CD4-positive, alpha-beta T cell treated with Interleukin-21 for 1 hour (primary cell): ENCODE results near the gene ADCY7.
"Not testable (repeated sequence)": the region's sequence is repeated elsewhere in the genome, so short reads cannot be mapped to it uniquely, and the experiment has no call there.

Experiments
- DNase-seq: peaks from one replicate; pipeline ENCODE4 v3.0.0-alpha.2; 2020

Gene ADCY7

DNA sequence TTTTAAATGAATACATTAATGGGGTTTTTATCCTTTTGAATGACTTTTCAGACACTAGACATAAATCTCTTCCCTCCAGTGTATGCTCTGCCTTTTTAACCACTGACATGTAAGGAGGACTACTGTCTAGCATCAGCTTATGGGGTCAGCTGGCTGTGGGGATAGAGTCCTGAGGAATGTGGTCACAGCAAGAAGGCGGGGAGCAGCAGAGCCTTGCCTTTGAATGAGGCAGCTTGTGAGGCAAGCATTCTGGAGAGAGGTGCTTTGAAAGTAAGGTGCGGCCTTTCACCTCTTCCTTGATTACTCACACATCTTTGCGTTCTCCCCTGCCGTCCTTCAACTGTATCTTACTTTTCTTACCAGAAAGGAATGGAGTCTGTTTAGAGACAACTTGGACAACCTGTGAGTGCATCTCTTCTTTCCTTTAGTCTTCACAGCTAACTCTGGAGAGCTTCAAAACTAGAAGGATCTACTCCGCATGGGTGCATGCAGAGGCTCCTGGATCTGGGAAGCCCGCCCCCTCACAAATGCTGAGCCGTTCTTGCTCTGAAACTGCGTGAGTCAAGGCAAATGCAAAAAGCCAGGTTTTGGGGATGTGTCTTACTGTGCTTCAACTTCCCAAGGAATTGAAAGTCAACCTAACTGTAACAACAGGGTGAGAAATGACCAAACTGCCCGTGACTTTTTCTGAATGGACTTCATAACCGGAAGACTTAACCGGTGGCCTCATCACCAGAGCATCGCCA, 49.9 kb downstream of the ADCY7 start:
- no peak for DNase-seq

DNA sequence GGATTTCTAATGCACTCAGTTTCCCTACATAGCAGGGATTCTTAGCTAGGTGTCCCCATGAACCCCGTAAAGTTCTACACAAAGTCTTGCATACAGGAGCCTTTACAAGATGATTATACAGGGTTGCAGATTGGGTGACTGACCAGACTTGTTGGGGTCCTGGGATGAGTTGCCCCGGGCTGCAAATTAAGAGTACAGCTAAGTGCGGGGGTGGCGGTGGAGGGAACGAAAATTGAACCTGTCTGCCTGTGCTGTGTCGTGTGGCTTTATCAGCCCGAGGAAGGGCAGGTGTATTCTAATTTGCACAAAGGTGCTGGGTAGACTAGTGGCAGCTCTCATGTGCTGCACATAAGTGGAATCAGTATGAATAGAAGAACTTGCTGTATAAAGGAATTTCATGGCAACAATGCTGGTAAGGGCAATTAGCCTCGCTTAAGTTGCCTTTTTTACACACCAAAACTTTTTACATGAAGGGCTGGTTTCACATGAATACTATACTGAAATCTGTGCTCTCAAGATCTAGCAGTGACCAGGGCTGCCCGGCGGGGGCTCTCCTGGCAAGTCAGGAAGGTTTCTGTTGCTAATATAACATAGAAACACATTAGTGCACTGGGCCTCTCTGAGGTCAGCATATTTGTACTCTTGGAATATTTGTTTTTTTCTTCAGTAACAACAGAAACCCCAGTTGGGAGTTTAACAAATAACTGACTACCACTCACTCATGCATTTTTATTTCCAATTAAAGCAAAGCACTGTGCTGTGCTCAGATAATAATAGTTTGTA, 50.7 kb downstream of the ADCY7 start:
- no peak for DNase-seq

GRCh38 chr16:50318796-50319578, 52.6 kb downstream of the ADCY7 start:
- DNase-seq, result peak; percentile 17

DNA sequence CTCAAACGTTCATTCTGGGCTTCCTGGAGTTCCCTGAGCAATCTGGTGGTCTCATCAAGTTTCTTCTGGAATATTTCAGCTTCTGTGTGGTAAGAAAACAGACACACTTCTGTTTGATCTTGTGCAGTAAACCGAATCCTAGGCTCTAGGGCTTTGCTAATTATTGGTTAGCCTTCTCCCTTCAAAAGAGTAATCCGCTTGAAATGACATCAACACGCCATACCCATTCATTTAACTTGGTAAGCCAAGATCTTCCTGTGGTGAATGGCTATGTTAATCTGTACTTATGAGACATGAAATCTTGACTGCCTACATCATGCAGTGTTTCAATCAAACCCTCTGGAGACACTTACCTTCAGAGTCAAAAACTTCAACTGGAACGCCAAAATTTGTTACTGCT, 54.0 kb downstream of the ADCY7 start:
- DNase-seq, result no peak

DNA sequence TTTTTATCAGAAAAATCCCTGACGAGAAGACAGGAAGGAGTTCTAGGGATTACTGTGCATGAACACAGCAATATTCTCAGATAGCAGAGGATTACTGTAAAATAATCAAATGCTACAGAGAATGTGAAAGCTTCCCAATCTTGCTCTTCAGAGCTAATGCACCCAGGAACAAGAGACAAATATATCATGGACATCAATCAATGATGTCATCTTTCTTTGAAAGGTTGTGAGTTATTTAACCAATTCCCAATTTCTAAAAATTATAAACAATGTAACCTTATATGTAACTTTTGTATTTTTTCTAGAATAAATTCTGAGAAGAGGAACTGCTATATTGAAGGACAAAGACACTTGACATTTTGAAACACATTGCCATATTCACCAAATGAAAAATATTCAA, 56.0 kb downstream of the ADCY7 start:
- no peak for DNase-seq

GRCh38 chr16:50323335-50324011, 57.1 kb downstream of the ADCY7 start:
- peak; percentile 27 for DNase-seq

- no peak for DNase-seq
Observed at GRCh38 chr16:50324345-50324744, 58.0 kb downstream of the ADCY7 start.

GRCh38 chr16:50326264-50326663, 59.9 kb downstream of the ADCY7 start:
- no peak for DNase-seq

DNA sequence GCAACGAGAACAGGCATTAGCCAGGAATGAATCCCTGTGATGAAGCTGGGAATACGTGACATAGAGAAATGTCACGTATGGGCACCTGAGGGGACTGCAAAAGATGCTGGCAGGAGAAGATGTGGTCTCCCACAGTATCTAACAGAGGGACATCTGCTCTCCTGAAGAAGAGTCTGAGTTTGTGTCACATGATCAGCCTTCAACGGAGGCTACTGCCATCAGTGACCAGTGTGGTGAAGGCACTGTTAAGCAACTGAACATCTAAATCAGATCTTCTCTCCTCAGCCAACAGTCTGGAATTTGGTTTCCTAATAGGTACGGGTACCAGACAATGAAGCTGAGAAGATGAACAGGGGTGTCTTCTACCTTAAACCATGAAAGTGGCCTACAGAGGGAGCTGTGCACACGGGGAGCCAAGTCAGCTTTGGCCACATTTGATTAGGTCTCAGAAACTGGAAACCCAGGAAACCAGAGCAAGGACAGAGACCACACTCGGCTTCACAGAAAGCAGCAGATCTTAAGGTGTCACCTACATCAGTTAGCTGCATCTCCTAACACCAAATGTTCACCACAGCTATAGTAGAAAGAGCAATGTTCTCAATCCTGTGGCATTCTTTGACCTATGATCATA, 60.6 kb downstream of the ADCY7 start:
- peak; percentile 80 for DNase-seq

- DNase-seq, result no peak
Observed at GRCh38 chr16:50329446-50330189, 63.3 kb downstream of the ADCY7 start.

DNA sequence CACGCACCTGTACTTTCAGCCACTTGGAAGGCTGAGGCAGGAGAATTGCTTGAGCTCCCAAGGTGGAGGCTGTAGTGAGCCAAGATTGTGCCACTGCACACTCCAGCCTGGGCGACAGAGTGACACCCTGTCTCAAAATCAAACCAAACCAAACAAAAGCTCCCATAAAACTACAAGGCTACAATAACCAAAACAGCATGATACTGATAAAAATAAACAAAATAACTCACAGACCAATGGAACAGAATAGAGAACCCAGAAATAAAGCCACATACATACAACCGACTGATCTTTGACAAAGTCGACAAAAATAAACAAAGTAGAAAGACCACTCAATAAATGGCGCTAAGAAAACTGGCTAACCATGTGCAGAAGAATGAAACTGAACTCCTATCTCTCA, 65.2 kb downstream of the ADCY7 start:
- no peak for DNase-seq

DNA sequence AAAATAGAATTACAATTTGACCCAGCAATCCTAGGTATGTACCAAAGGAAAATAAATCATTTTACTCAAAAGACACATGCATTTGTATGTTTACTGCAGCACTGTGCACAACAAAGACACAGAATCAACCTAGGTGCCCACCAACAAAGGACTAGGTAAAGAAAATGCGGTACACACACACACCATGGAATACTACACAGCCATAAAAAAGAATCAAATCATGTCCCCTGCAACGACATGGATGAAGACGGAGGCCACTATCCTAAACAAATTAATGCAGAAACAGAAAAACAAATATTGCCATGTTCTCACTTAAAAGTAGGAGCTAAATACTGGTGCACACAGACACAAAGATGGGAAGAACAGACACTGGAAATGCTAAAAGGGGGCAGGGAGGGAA, 66.2 kb downstream of the ADCY7 start:
- no peak for DNase-seq

DNA sequence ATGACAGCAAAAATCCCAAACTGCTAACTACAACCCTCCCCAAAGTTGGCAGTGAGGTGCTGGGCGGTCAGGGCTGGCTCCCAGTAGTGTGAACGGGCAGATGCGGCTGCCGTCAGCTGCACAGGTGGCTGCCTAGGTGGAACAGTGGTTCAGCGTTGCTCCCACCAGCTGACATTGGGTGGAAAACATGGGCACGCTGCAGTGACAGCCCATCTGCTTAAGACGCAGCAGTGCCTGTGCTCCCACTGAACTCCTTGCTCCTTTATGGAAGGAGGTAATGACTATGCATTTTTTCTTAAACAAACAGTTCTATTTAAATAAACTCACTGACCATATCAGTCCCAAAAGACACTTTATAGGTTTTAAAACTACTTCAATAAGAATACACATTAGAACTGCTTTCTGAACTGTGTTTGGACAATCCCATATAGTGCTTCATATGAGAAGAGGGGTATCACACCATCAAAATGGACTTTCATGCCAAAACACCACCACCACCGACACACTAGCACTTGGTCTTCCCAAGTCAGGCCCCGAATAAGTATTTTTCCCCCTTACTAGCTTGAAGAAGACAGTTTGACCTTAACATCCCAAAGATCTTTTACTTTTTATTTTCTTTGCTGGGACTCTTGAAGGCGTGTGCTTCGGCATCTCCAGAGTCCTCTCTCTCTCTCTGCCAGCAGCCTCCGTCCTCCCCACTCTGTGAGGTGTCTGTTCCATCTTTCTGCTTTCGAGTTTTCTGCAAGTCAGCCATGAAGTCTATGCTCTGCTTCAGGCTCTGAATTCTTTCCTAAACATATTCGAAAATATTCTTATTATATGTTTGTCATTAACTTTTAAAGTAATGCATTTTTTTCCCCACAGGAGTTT, 68.0 kb downstream of the ADCY7 start:
- DNase-seq, result no peak

DNA sequence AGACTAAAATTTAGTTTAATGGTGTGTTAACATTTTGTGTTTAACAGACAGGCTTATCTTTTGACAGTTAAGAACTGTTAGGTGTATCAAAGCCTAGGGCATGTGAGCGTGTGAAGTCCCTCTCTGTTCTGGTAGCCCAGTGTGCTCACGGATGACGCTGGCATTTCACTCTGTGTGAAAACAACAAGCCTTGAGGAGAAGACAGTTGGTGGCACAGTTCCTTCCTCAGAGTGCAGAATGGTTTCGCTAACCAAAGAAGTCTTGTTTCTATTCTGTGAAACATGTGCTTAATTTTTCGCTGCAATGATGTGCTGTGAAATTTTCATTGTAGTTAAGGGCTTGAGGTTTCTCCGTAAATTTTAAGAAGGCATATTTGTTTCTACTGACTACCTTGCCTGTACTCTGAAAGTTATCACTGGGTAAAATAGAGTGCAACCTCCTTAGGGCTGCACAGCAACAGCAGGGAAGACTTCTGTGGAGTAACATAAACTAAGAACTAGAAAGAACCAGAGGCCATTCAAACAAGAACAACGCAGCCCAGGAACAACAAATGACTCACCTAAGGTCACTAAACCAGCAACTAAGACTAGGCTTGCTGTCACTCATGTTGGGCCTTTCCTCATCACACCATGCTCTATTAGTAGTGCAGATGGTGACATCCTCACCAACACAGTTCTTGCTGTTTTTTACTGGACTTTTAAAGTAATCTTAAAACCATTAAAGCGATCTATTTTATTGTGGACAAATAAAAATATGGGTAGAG, 69.0 kb downstream of the ADCY7 start:
- peak; percentile 32 for DNase-seq

GRCh38 chr16:50336884-50337283, 70.5 kb downstream of the ADCY7 start:
- DNase-seq, result no peak

DNA sequence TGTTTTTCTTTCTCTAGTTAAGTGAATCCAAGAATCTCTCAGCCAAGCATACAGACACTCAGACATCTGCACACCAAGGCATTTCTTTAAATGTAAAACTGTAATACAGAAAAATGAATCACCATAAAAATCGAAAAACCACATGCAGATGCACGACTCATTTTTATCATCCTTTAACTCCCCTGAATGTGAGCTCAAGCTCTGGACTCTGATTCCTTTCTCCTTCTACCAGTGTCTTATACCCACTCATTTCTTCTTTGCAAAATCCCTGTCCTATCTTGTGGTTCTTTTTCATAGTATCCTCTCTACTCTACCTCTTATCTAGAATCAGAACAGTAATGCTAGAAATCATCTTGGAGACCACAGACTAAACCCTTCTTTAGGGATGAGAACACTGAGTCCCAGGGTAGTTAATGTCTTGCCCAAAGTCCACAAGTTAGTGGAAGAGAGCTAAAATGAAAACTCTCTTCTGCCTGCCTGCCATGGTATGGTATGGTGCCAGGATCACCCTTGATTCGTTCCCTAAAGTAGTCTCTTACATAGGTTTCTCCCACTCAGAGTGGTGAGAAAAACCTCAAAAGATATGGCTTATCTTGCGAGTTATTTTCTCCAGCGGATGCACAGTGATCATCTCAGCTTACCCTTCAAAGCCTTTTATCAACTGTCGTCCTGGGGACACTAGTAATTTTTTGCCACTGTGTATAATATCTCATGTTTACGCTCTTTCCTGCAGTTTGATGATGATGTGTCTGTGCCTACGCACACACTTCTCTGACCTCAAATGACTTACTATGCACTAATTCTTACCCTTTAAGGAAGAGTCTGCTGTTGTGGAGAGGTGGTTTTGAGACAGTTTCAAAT, 72.2 kb downstream of the ADCY7 start:
- peak; percentile 26 for DNase-seq

GRCh38 chr16:50340578-50340977, 74.2 kb downstream of the ADCY7 start:
- no peak for DNase-seq

GRCh38 chr16:50343566-50343965, 77.2 kb downstream of the ADCY7 start:
- DNase-seq, result not testable (repeated sequence)

- DNase-seq, result not testable (repeated sequence)
Observed at GRCh38 chr16:50345210-50345609, 78.9 kb downstream of the ADCY7 start.
